Measurements from ENCODE around the gene GK2. TPM values are rescaled to one million over a fixed set of nuclear protein-coding genes. Genes with fewer than 3 reads are reported as not detected.

The GK2 gene
- total RNA-seq, 2 donors from 2014 or later, result not detected

DNA sequence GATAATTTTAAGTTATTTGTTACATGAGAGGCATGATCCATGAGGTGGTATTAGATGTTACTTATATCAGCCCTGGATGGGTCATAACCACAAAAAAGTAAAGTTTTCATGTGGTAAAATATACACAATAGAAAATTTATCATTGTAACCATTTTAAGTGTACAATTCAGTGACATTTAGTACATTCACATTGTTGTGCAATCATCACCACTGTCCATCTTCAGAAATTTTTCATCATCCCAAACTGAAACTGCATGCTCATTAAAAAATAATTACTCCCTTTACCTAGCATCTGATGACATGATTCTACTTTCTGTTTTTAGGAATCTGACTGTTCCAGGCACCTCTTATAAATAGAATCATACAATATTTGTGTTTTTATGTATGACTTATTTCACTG, 11.2 kb downstream of the GK2 start:
- DNase-seq, result no peak
- intact Hi-C loops (cut with DNase I), result no loop called here
- no peak for ATAC-seq

DNA sequence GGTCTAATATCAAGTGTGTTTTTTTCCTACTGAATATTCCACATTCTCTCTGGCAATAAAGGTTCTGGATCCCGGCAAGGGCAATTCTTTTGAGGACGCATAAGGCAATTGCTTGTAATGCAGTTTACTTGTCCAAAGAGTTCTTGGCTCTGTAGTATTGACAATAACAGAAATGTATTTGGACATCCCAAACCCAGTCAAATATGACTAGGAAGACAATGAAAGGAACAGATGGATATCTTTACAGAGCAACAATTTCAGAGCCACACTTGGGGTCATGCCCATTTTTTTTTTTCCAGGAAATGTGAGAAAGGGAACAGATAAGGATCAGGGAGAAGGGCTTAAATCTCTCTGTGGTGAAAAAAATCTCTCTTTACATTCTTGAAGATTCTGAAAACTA, 12.2 kb downstream of the GK2 start:
- intact Hi-C loops (cut with DNase I), result no loop called here
- ATAC-seq (no peak), DNase-seq (no peak)

DNA sequence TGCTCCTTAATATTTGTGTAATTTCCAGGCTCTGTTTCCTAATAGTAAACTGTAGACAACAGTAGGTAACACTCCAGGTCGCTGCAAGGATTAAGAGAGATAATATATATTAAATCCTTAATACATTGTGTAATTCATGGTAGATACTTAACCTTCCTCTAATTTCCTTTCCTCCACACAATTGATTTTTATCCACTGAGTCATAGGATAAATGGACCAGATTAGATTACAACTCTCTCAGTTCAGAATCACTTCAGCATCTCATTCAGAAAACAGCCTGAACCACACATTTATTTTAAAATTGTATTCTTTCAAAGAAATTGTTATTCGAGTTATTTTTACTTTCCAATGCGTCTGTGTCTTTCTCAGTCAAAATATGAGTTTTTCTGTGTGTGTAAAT, 17.1 kb downstream of the GK2 start:
- no peak for ATAC-seq
- no peak for DNase-seq
- intact Hi-C loops (cut with DNase I), result no loop called here

DNA sequence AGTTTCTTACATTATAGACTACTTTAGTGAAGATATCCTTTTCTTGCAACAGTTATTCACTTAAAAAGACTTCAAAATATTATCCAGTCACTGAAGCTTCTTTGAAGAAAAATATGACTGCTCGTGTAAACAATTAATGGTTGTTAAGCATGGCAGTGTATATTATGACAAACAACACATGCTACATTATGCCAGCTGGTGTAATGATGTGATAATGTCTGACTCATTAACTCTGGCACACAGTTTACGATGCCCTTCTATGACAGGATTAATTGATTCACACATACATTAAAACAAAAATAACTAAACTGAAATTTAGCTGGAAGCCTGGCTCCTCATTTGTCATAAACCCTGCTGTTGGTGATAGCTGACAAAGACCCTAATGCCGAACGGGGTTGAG, 22.4 kb downstream of the GK2 start:
- ATAC-seq (no peak), DNase-seq (no peak)
- intact Hi-C loops (cut with DNase I), result no loop called here

DNA sequence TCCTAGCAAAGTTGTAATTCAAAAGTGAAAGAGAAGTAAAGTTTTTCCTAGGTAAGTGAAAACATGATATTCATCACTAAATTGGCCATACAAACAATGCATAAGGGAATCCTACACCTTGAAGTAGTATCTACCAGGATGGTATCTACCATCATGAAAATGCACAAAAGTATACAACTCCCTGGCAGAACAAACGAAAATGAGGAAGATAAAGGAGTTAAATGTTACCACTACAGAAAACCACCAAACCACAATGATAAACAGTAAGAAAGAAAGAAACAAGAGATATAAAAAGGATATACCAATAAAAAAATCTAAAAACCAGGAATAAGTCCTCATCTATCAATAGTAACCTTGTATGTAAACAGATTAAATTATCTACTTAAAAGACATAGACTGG, 26.9 kb downstream of the GK2 start:
- intact Hi-C loops (cut with DNase I), result no loop called here
- ATAC-seq, result no peak

DNA sequence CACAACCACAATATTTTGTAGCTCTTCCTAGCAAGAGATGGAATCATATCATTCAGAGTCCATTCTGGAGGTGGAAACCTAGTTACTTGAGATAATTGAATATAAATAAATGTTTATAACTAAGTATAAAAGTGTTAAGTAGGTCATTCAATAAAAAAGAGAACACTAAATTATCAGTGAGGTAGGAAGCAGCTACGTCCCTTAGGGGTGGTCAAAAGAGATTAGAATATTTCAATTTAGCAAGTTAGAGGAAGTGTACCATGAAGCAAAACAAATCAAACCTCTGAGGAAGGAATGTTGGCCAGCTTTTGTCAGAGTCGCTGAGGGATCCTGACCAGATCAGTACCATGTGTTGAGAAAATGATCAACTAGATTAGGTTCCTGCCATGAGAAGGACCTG, 38.0 kb downstream of the GK2 start:
- ATAC-seq (no peak), DNase-seq (no peak)
- intact Hi-C loops (cut with DNase I), result no loop called here

More for the DNA sequence above, 26.9 kb downstream of the GK2 start:
- no peak for DNase-seq

DNA sequence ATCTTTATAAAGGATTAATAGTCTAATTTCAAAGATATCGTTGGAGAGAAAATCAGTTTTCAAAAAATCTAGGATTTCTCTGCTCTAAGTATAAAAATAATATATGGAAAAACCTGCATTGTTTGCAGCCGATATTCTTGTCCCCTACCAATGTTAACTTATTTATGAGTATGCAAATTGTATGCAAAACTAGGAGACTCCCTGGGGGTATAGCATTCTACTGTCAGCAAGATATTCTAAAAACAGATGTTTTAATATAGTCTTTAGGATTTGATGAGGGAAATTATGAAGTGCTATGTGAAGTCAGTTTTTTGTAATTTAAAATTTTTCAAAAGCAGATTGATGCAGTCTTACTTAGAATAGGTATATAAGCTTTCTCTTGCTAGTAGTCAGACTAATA, 40.9 kb downstream of the GK2 start:
- DNase-seq (no peak), ATAC-seq (no peak)
- intact Hi-C loops (cut with DNase I), result no loop called here

DNA sequence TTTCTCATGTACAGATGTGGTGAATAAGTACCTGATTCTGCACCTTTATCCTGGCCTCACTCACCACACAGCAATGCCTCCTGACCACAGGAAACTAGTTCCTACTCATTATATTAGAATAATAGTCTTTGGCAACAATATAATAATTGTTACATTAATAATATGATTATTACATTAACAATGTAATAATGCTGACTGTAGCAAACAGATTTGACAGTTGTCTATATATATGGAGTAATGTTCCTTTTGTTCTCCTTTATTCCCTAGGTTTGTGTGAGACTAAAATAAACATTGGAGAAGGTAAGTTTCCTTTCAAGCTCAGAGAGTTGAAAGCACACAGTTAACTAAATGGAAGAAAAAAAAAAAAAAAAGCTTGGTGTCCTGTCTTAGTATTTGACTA, 41.6 kb downstream of the GK2 start:
- intact Hi-C loops (cut with DNase I), result no loop called here
- ATAC-seq (no peak), DNase-seq (no peak)

DNA sequence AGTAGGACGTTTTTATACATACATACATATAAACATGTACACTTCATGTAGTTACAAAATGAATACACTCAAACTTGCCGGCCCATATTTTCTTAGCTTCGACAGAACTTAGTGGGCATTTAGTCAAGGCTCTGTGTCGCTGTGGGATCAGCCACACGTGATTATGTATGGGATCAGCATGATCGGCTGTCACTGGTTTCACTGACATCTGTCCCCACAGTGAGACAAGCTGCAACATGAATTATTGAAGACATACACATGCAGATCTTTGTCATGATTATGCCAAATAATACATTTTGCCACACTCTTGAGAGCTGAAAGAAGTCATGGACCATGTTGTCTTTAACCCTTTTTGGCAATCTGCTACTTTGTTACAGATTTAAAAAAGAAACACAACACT, 44.0 kb downstream of the GK2 start:
- no peak for ATAC-seq

DNA sequence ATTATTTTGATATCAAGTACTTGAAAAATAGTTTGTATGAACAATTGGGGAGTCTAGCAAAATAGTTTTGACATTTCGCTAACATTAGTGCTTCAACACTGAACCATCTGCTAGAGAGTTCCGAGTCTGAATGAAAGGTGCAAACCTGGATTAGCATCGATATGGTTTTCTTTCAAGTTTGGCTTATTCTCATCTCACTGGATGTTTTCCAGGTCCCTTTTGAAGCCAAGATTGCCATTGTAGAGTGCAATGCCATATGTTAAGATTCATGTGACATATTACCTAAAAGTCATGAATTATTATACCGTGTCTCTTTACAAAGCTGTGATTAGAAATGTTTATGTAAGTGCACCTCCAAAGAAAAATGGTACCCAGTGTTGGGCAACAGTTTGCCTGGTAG, 45.4 kb downstream of the GK2 start:
- intact Hi-C loops (cut with DNase I), result no loop called here
- DNase-seq (no peak), ATAC-seq (no peak)

More for the DNA sequence above, 44.0 kb downstream of the GK2 start:
- intact Hi-C loops (cut with DNase I), result no loop called here
- no peak for DNase-seq

DNA sequence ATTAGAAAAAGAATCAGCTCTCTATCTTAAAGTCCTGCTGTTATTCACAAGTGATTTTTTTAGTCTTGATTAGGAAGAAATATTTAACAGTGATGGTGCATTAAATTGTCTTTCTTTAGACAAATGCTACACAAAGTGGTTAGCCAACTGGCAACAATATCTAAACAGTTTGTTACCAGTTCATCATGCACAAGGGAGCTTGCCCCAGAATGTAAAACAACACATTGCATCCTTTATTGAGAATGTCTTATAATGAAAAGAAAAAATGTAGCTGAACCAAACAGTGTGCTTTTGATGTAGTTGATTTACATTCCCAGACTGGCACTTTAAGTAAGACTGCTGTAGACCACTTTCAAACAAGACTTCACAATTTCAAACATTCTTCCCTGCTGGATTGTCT, 48.0 kb downstream of the GK2 start:
- DNase-seq, result no peak
- intact Hi-C loops (cut with DNase I), result no loop called here
- no peak for ATAC-seq

DNA sequence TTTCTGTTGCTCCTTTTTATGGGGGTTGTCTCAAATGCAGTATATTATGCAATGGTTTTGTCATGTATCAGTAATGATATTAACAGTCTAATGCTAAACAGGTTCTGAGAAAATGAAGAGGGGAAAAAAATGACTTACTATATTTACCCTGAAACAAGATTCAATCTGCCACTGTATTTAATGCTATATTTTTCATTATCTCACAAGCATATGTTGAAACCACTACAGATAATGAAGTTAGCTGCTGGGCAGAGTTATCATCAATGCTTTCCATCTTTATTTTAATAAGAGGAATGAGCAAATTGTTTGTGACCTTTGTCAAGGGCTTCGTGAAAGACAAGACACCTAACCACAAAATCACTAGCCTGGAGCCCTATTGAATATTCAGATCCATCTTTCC, 49.6 kb downstream of the GK2 start:
- intact Hi-C loops (cut with DNase I), result no loop called here
- no peak for ATAC-seq
- no peak for DNase-seq

DNA sequence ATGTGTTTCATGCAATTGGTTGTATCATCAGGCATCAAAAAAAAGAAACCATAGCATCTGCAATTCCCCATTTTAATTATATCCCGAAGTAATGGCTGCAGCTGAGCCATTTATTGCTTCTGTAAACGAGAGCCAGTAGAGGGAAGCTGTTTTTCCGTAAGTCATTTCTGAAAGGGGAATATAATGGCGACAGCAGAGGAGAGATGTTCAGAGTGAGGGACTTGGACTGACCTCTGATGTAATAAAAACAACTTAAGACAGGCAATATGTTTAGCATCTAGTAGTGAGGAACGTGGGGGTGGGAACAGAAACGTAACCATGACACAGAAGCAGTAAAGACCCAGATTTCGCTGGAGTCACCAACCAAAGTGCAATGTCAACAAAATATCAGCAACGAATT, 50.7 kb downstream of the GK2 start:
- no peak for ATAC-seq
- no peak for DNase-seq
- intact Hi-C loops (cut with DNase I), result no loop called here

Other genes with a start within 250 kb of the GK2 start
- gene NAA11, start 82.2 kb downstream of the GK2 start, total RNA-seq, result not detected

All from left cardiac atrium (tissue), 4 donors.